ENCODE measurements around the gene DCPS.

DNA sequence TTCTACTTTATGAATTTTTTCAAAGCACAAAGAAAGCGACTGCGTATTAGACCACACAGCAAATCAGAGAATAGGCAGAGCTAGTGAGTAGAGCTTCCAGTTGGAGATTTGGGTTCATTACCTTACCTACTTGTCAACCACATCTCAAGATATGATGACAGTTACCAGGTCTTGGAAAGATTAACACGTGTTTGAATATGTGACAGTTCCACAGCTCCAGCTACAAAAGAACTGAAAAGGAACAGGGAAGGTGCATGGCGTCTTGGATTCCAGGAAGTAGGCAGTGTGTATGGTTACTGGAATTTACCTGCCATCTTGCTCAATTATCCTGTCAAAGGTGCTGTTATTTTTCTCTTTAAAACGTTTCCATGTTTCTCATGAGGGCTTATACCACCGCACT is 15.6 kb upstream of the DCPS start:
- TF ChIP-seq GATA3 (IDR thresholded peaks at IDR 0.05; ENCODE audit: low read depth, low read length) (no peak), GATA2 (IDR thresholded peaks at IDR 0.05; ENCODE audit: low read depth, low read length) (no peak)
